Sigmoid colon (tissue), 7 donors: ENCODE results near the gene SORCS2. TPM values are rescaled to one million over a fixed set of nuclear protein-coding genes. Genes with fewer than 3 reads are reported as not detected.
A peak's percentile ranks its signal among the peaks of the same experiment; 100 is the strongest.

Source experiments
- DNase-seq: peaks from one replicate; pipeline ENCODE4 v3.0.0-alpha.2; 2019
- H3K27ac ChIP-seq, 4 donors: fragments of 200-600 bp; sonication (generic); one replicate each; pipeline ENCODE4 v1.5.1; 2016 to 2019; ENCODE audit warnings: mild to moderate bottlenecking in 1 of 4
- H3K27me3 ChIP-seq, 3 donors: fragments of 200-600 bp; sonication (generic); one replicate each; pipeline ENCODE4 v1.5.1; 2019; ENCODE audit warnings: mild to moderate bottlenecking in 1 of 3
- H3K36me3 ChIP-seq, 4 donors: fragments of 200-600 bp; sonication (generic); one replicate each; pipeline ENCODE4 v1.5.1; 2016 to 2019
- H3K4me1 ChIP-seq, 4 donors: fragments of 200-600 bp; sonication (generic); one replicate each; pipeline ENCODE4 v1.5.1; 2017 to 2019
- H3K4me3 ChIP-seq, 4 donors: fragments of 200-600 bp; sonication (generic); one replicate each; pipeline ENCODE4 v1.5.1; 2017 to 2019; ENCODE audit warnings: mild to moderate bottlenecking in 2 of 4, moderate library complexity in 1 of 4
- H3K9me3 ChIP-seq, 4 donors: fragments of 200-600 bp in 3 of 4; sonication (generic) in 3 of 4; one replicate each; pipeline versions ENCODE4 v1.5.1 to v1.6.1; 2013 to 2019
- CTCF ChIP-seq, 4 experiments: fragments of 450-650 bp in 3 of 4; fragments of 200-600 bp in 1 of 4; IDR thresholded peaks; one replicate each; pipeline ENCODE4 v1.5.1; 2016 to 2019; ENCODE audit warnings: antibody characterized with exemption in 4 of 4, mild to moderate bottlenecking in 3 of 4, moderate library complexity in 2 of 4
- EP300 ChIP-seq, 4 donors: sonication (generic); formaldehyde crosslinking; IDR thresholded peaks; one replicate each; pipeline ENCODE4 v1.6.1; 2017; ENCODE audit warnings: antibody characterized with exemption in 4 of 4
- POLR2A ChIP-seq, 2 donors: fragments of 450-650 bp; IDR thresholded peaks; one replicate each; pipeline ENCODE4 v1.6.1; 2016; ENCODE audit warnings: antibody characterized with exemption in 2 of 2, mild to moderate bottlenecking in 2 of 2, moderate library complexity in 2 of 2
- POLR2AphosphoS5 ChIP-seq, 4 donors: sonication (generic); formaldehyde crosslinking; IDR thresholded peaks; one replicate each; pipeline ENCODE4 v1.6.1; 2017; ENCODE audit warnings: antibody characterized with exemption in 4 of 4
- WGBS, 2 donors: extraction: QIAGEN DNeasy Blood & Tissue Kit; methylation state at CpG; one replicate each; pipeline ENCODE4 v1.1.7; 2013; 5-methylcytosine and 5-hydroxymethylcytosine counted together
- intact Hi-C: fragments of 100-400 bp; cut with DNase I; formaldehyde crosslinking; loops from one replicate; pipeline ENCODE4 v1.15.1; 2023
- polyA plus RNA-seq, 3 donors: library from polyadenylated mRNA; stranded (reverse); fragments of 200-250 nt; gene quantifications; one replicate each; pipeline ENCODE4 v1.2.3, GENCODE V29; 2013
- total RNA-seq, 4 donors: library from RNA; depleted of rRNA; stranded (reverse); fragments of >200 nt; gene quantifications; one replicate each; pipeline ENCODE4 v1.1.0, GENCODE V29; 2016
- donor health status: healthy with polysubstance abuse.
- donor health status: Bipolar disorder and iron deficiency.
- donor health status: healthy.

SORCS2 gene
- total and polyA plus RNA-seq, 7 donors, result 1.8 to 6.4 (median 3.9) TPM; not detected in 2

- no peaks in the 10 kb centered on the region for H3K36me3 ChIP-seq
- H3K27ac ChIP-seq, result peak overlapping the region; percentile 29 to 63 (median 40)
- peak; percentile 69 for DNase-seq
- 57 to 66% methylated on average over 29 of the region's 29 CpGs for WGBS, 2 donors
- H3K9me3 ChIP-seq, result no peaks in the 10 kb centered on the region
- no peaks in the 10 kb centered on the region for H3K27me3 ChIP-seq
- intact Hi-C loops, result no loop called here
- peak overlapping the region in 1 of 4 donors; percentile 13 for H3K4me3 ChIP-seq
- peaks cover 0 to 41% (median 23%) of the 10 kb centered on the region in 4 donors for H3K4me1 ChIP-seq
- TF ChIP-seq CTCF (IDR thresholded peaks at IDR 0.05) (no peak), POLR2A (IDR thresholded peaks at IDR 0.05) (no peak), POLR2AphosphoS5 (IDR thresholded peaks at IDR 0.05) (no peak), EP300 (IDR thresholded peaks at IDR 0.05) (no peak)
Observed at GRCh38 chr4:7201420-7202305, 9.3 kb downstream of the SORCS2 start.

GRCh38 chr4:7202411-7202810 is 10.1 kb downstream of the SORCS2 start:
- WGBS, 2 donors, result 67 to 82% methylated on average over 8 of the region's 8 CpGs
- intact Hi-C loops, result no loop called here
- TF ChIP-seq POLR2AphosphoS5 (IDR thresholded peaks at IDR 0.05) (no peak), CTCF (IDR thresholded peaks at IDR 0.05) (no peak), POLR2A (IDR thresholded peaks at IDR 0.05) (no peak), EP300 (IDR thresholded peaks at IDR 0.05) (no peak)
- peak; percentile 2 for DNase-seq
- Histone ChIP-seq H3K4me1 (peaks cover 0 to 45% (median 30%) of the 10 kb centered on the region in 4 donors), H3K36me3 (no peaks in the 10 kb centered on the region), H3K4me3 (no peak overlapping the region), H3K27ac (no peak overlapping the region), H3K9me3 (no peaks in the 10 kb centered on the region), H3K27me3 (no peaks in the 10 kb centered on the region)

GRCh38 chr4:7204656-7205387 is 12.5 kb downstream of the SORCS2 start:
- no peak overlapping the region for H3K4me3 ChIP-seq
- peaks cover 0 to 59% (median 47%) of the 10 kb centered on the region in 4 donors for H3K4me1 ChIP-seq
- intact Hi-C loops, result loop anchor here (5.0 kb wide), 1 partner anchor 87 kb away; no protein-coding TSS in a partner anchor
- DNase-seq, result no peak
- peak overlapping the region in 1 of 4 donors; percentile 88 for H3K27ac ChIP-seq
- 90 to 95% methylated on average over 14 of the region's 14 CpGs for WGBS, 2 donors
- H3K27me3 ChIP-seq, result no peaks in the 10 kb centered on the region
- no peaks in the 10 kb centered on the region for H3K9me3 ChIP-seq
- H3K36me3 ChIP-seq, result no peaks in the 10 kb centered on the region
- TF ChIP-seq POLR2AphosphoS5 (IDR thresholded peaks at IDR 0.05) (no peak), POLR2A (IDR thresholded peaks at IDR 0.05) (no peak), EP300 (IDR thresholded peaks at IDR 0.05) (no peak), CTCF (IDR thresholded peaks at IDR 0.05) (no peak)

DNA sequence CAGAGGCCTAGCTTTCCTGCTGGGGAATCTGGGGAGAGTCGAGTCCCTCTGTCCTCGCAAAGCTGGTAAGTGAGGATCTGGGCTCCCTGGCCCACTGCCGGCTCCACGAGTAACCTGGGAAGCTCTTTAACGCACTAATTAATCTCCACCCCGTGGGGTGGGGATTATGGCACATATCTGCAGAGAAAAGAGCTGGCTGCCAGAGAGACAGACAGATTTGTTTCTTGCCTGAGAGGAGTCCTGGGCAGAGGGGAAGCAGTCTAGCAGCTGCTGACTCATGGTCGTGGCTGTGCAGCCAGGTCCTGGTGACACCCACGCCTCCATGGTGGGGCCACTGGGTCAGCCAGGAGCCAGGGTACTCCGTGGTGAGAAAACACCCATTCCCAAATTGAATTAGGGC is 14.0 kb downstream of the SORCS2 start:
- Histone ChIP-seq H3K36me3 (no peaks in the 10 kb centered on the region), H3K4me3 (no peak overlapping the region), H3K27me3 (no peaks in the 10 kb centered on the region), H3K4me1 (peaks cover 0 to 51% (median 41%) of the 10 kb centered on the region in 4 donors), H3K27ac (peak overlapping the region; percentile 77 to 88 (median 82)), H3K9me3 (no peaks in the 10 kb centered on the region)
- TF ChIP-seq POLR2A (IDR thresholded peaks at IDR 0.05), result no peak
- no peak for TF ChIP-seq CTCF (IDR thresholded peaks at IDR 0.05)
- TF ChIP-seq POLR2AphosphoS5 (IDR thresholded peaks at IDR 0.05), result peak in 1 of 4 donors; percentile 44
- intact Hi-C loops, result loop anchor here (2.0 to 5.0 kb wide), 2 partner anchors 44 to 86 kb away; no protein-coding TSS in a partner anchor
- no peak for DNase-seq
- WGBS, 2 donors, result 46 to 49% methylated on average over 9 of the region's 9 CpGs
